H9 (cell line): ENCODE measurements around the gene KLK10. TPM values are rescaled to one million over a fixed set of nuclear protein-coding genes. Genes with fewer than 3 reads are reported as not detected.

ENCODE experiments used
- DNase-seq: peaks from one replicate; pipeline ENCODE4 v3.0.0-alpha.2; 2017
- H2AFZ ChIP-seq: one replicate; pipeline ENCODE4 v1.6.1; 2013; ENCODE audit warnings: mild to moderate bottlenecking, low read length, control low read depth, moderate library complexity
- H2AK5ac ChIP-seq: 2 replicates; pipeline ENCODE4 v1.6.1; 2013; ENCODE audit warnings: low read length, control low read depth, mixed read lengths; ENCODE audit not compliant: insufficient read length
- H2BK120ac ChIP-seq: one replicate; pipeline ENCODE4 v1.6.1; 2013; ENCODE audit warnings: low read depth, mild to moderate bottlenecking, low read length, control low read depth, inconsistent platforms; ENCODE audit not compliant: poor library complexity, severe bottlenecking
- H2BK12ac ChIP-seq: 2 replicates; pipeline ENCODE4 v1.6.1; 2013; ENCODE audit warnings: low read length, control low read depth, mixed read lengths, low read depth; ENCODE audit not compliant: insufficient read length
- H2BK15ac ChIP-seq: 2 replicates; pipeline ENCODE4 v1.6.1; 2013; ENCODE audit warnings: low read depth, low read length, control low read depth
- H2BK20ac ChIP-seq: one replicate; pipeline ENCODE4 v1.6.1; 2013; ENCODE audit warnings: low read depth, mild to moderate bottlenecking, low read length, control low read depth, inconsistent platforms; ENCODE audit not compliant: poor library complexity, severe bottlenecking
- H2BK5ac ChIP-seq: 2 replicates; pipeline ENCODE4 v1.6.1; 2013; ENCODE audit warnings: low read length, control low read depth, mixed read lengths; ENCODE audit not compliant: insufficient read length
- H3K14ac ChIP-seq: 2 replicates; pipeline ENCODE4 v1.6.1; 2013; ENCODE audit warnings: low read length, control low read depth; ENCODE audit not compliant: insufficient read depth
- H3K18ac ChIP-seq: 2 replicates; pipeline ENCODE4 v1.6.1; 2013; ENCODE audit warnings: low read depth, mild to moderate bottlenecking, mixed read lengths, low read length, control low read depth; ENCODE audit not compliant: insufficient read length
- H3K23ac ChIP-seq: 2 replicates; pipeline ENCODE4 v1.6.1; 2013; ENCODE audit warnings: low read length, control low read depth, mixed read lengths, low read depth; ENCODE audit not compliant: insufficient read length
- H3K23me2 ChIP-seq: 2 replicates; pipeline ENCODE4 v1.6.1; 2013; ENCODE audit warnings: low read depth, mild to moderate bottlenecking, mixed read lengths, low read length, control low read depth; ENCODE audit not compliant: insufficient read length, poor library complexity, severe bottlenecking
- H3K27ac ChIP-seq: 2 replicates; pipeline ENCODE4 v1.5.1; 2013; ENCODE audit warnings: low read length, control low read depth, mixed read lengths, low read depth; ENCODE audit not compliant: insufficient read length
- H3K27me3 ChIP-seq: 2 replicates; pipeline ENCODE4 v1.6.1; 2013; ENCODE audit warnings: low read length, control low read depth, inconsistent platforms; ENCODE audit not compliant: insufficient read depth
- H3K4ac ChIP-seq: 2 replicates; pipeline ENCODE4 v1.6.1; 2013; ENCODE audit warnings: low read depth, mild to moderate bottlenecking, control low read depth, inconsistent platforms, low read length, moderate library complexity
- H3K4me1 ChIP-seq: 2 replicates; pipeline ENCODE4 v1.6.1; 2013; ENCODE audit warnings: low read length, control low read depth, inconsistent platforms; ENCODE audit not compliant: insufficient read depth
- H3K4me2 ChIP-seq: 2 replicates; pipeline ENCODE4 v1.6.1; 2013; ENCODE audit warnings: low read length, control low read depth, mixed read lengths; ENCODE audit not compliant: insufficient read length, insufficient read depth
- H3K56ac ChIP-seq: 2 replicates; pipeline ENCODE4 v1.6.1; 2013; ENCODE audit warnings: low read depth, mild to moderate bottlenecking, mixed read lengths, low read length, control low read depth; ENCODE audit not compliant: insufficient read length
- H3K79me1 ChIP-seq: 2 replicates; pipeline ENCODE4 v1.6.1; 2013; ENCODE audit warnings: low read depth, mild to moderate bottlenecking, moderate library complexity, low read length, control low read depth, inconsistent platforms; ENCODE audit not compliant: insufficient read depth, poor library complexity, severe bottlenecking
- H3K79me2 ChIP-seq: 2 replicates; pipeline ENCODE4 v1.6.1; 2013; ENCODE audit warnings: low read length, control low read depth, inconsistent platforms; ENCODE audit not compliant: insufficient read depth
- H3K9ac ChIP-seq: 2 replicates; pipeline ENCODE4 v1.6.1; 2013; ENCODE audit warnings: low read length, control low read depth, mixed read lengths; ENCODE audit not compliant: insufficient read length; ENCODE audit errors: extremely low read depth
- H3K9me3 ChIP-seq: one replicate; pipeline ENCODE4 v1.6.1; 2013; ENCODE audit warnings: low read depth, low read length, inconsistent platforms; ENCODE audit not compliant: control insufficient read depth
- H3T11ph ChIP-seq: one replicate; pipeline ENCODE4 v1.6.1; 2013; ENCODE audit warnings: mild to moderate bottlenecking, low read length, control low read depth, inconsistent platforms
- H4K20me1 ChIP-seq: one replicate; pipeline ENCODE4 v1.6.1; 2013; ENCODE audit not compliant: control insufficient read depth, insufficient read length, insufficient read depth
- H4K5ac ChIP-seq: 2 replicates; pipeline ENCODE4 v1.6.1; 2013; ENCODE audit warnings: low read depth, mild to moderate bottlenecking, mixed read lengths, low read length, control low read depth; ENCODE audit not compliant: insufficient read length
- H4K8ac ChIP-seq: replicated peaks from 2 replicates; pipeline ENCODE4 v1.6.1; 2013; ENCODE audit warnings: low read length, control low read depth, mixed read lengths, low read depth; ENCODE audit not compliant: insufficient read length
- H4K91ac ChIP-seq: 2 replicates; pipeline ENCODE4 v1.6.1; 2013; ENCODE audit warnings: low read depth, mild to moderate bottlenecking, moderate library complexity, mixed read lengths, low read length, control low read depth; ENCODE audit not compliant: insufficient read length
- H3K27ac Mint-ChIP-seq, 3 experiments: 2 replicates in 2 of 3; 3 replicates in 1 of 3; pipeline ENCODE4 v1.8.0; 2020 to 2021; ENCODE audit warnings: mixed read lengths in 3 of 3, mild to moderate bottlenecking in 1 of 3, moderate library complexity in 1 of 3
- H3K27me3 Mint-ChIP-seq: 2 replicates; pipeline ENCODE4 v1.8.0; 2021; ENCODE audit warnings: low read depth, mild to moderate bottlenecking, moderate library complexity, mixed read lengths
- H3K36me3 Mint-ChIP-seq, 3 experiments: 2 replicates in 2 of 3; 3 replicates in 1 of 3; pipeline ENCODE4 v1.8.0; 2020 to 2021; ENCODE audit warnings: low read depth in 3 of 3, mixed read lengths in 3 of 3; ENCODE audit not compliant: insufficient read depth in 1 of 3
- H3K4me1 Mint-ChIP-seq, 2 experiments: 2 replicates each; pipeline ENCODE4 v1.8.0; 2020; ENCODE audit warnings: mixed read lengths in 2 of 2
- H3K4me3 Mint-ChIP-seq, 2 experiments: 2 replicates in 1 of 2; 3 replicates in 1 of 2; pipeline ENCODE4 v1.8.0; 2020 to 2021; ENCODE audit warnings: mild to moderate bottlenecking in 2 of 2, mixed read lengths in 2 of 2, moderate library complexity in 1 of 2
- H3K9me3 Mint-ChIP-seq, 2 experiments: 2 replicates in 1 of 2; 3 replicates in 1 of 2; pipeline ENCODE4 v1.8.0; 2020; ENCODE audit warnings: mild to moderate bottlenecking in 2 of 2, mixed read lengths in 2 of 2, moderate library complexity in 1 of 2
- CTCF ChIP-seq: fragments of 200-600 bp; sonication (generic); conservative IDR thresholded peaks from 3 replicates; pipeline ENCODE4 v1.8.0; 2021; ENCODE audit warnings: antibody characterized with exemption, mild to moderate bottlenecking
- WGBS: extraction: QIAGEN DNeasy Blood & Tissue Kit; methylation state at CpG from one replicate; pipeline ENCODE4 v1.1.7; 2013; ENCODE audit warnings: missing lambda C conversion rate, low lambda C conversion rate, mixed read lengths; ENCODE audit not compliant: insufficient read length; ENCODE audit errors: extremely low coverage; 5-methylcytosine and 5-hydroxymethylcytosine counted together
- total RNA-seq: library from RNA; stranded (reverse); gene quantifications from 2 replicates; pipeline ENCODE4 v1.2.1, GENCODE V29; 2021

The KLK10 gene
- total RNA-seq, 1 experiment from 2014 or later = 1.3 TPM

GRCh38 chr19:51060973-51061372 lies 41.5 kb upstream of the KLK10 start:
- no peak overlapping the region for H2BK5ac ChIP-seq
- Mint-ChIP-seq H3K4me3 (no peak overlapping the region), H3K4me1 (peaks cover 6 to 8% of the 10 kb centered on the region in 2 experiments), H3K27me3 (peaks cover 4% of the 10 kb centered on the region), H3K36me3 (no peaks in the 10 kb centered on the region), H3K9me3 (no peaks in the 10 kb centered on the region; a peak in 2 of 5 replicates), H3K27ac (no peak overlapping the region)
- no peak overlapping the region for H2AFZ ChIP-seq
- no peak overlapping the region for H3K4me2 ChIP-seq
- no peak overlapping the region for H2BK12ac ChIP-seq
- H3K27me3 ChIP-seq = no peaks in the 10 kb centered on the region
- H3K4ac ChIP-seq = no peak overlapping the region
- H4K8ac ChIP-seq = no peak overlapping the region
- no peak overlapping the region for H2BK120ac ChIP-seq
- H4K5ac ChIP-seq = no peak overlapping the region
- H4K91ac ChIP-seq = no peak overlapping the region
- H3K4me1 ChIP-seq = no peaks in the 10 kb centered on the region; the same call in 1 of the 2 replicates
- DNase-seq = no peak
- H3K56ac ChIP-seq = no peak overlapping the region
- no peak overlapping the region for H2BK15ac ChIP-seq
- H3K79me1 ChIP-seq = no peaks in the 10 kb centered on the region
- H3K27ac ChIP-seq = no peak overlapping the region
- TF ChIP-seq CTCF = no peak
- no peak overlapping the region for H3K9ac ChIP-seq
- WGBS = no CpG with 5 or more reads among the region's 1 CpG
- no peaks in the 10 kb centered on the region for H4K20me1 ChIP-seq
- H3K9me3 ChIP-seq = no peaks in the 10 kb centered on the region
- no peak overlapping the region for H3K18ac ChIP-seq
- no peak overlapping the region for H3K23ac ChIP-seq
- no peak overlapping the region for H3K14ac ChIP-seq
- H3K23me2 ChIP-seq = peaks cover 5% of the 10 kb centered on the region
- H3T11ph ChIP-seq = no peak overlapping the region
- H2BK20ac ChIP-seq = no peak overlapping the region
- no peaks in the 10 kb centered on the region for H3K79me2 ChIP-seq
- H2AK5ac ChIP-seq = no peak overlapping the region
